ENCODE results near the gene A4GNT. TPM values are rescaled to one million over a fixed set of nuclear protein-coding genes. Genes with fewer than 3 reads are reported as not detected.

Gene A4GNT
- total RNA-seq, 1 donor from 2014 or later, result not detected

GRCh38 chr3:138136201-138136600 lies 4.0 kb upstream of the A4GNT start:
- H3K4me3 ChIP-seq, result no peak overlapping the region
- H3K79me2 ChIP-seq (ENCODE audit: low read depth), result no peaks in the 10 kb centered on the region
- Mint-ChIP-seq H3K4me3 (no peak overlapping the region), H3K36me3 (no peaks in the 10 kb centered on the region), H3K9me3 (no peaks in the 10 kb centered on the region), H3K27me3 (ENCODE audit: insufficient read depth, low read depth) (no peaks in the 10 kb centered on the region), H3K27ac (no peak overlapping the region), H3K4me1 (no peaks in the 10 kb centered on the region)
- no peak overlapping the region for H3K27ac ChIP-seq
- DNase-seq (ENCODE audit: low spot score), result no peak
- no peaks in the 10 kb centered on the region for H3K4me1 ChIP-seq
- no peak for TF ChIP-seq EZH2phosphoT487 (IDR thresholded peaks at IDR 0.05)
- TF ChIP-seq EZH2 (IDR thresholded peaks at IDR 0.05), result no peak
- no peak for TF ChIP-seq CTCF (IDR thresholded peaks at IDR 0.05)
- no peak overlapping the region for H3K4me2 ChIP-seq
- H3K36me3 ChIP-seq, result no peaks in the 10 kb centered on the region
- no peaks in the 10 kb centered on the region for H3F3A ChIP-seq (ENCODE audit: low read depth)
- no peaks in the 10 kb centered on the region for H3K27me3 ChIP-seq
- H4K20me1 ChIP-seq (ENCODE audit: low read depth), result no peaks in the 10 kb centered on the region
- no peak overlapping the region for H3K9ac ChIP-seq
- no peak overlapping the region for H2AFZ ChIP-seq (replicated peaks)
- no peaks in the 10 kb centered on the region for H3K9me3 ChIP-seq (ENCODE audit: low read depth)

- no peak overlapping the region for H3K4me3 ChIP-seq
- H4K20me1 ChIP-seq (ENCODE audit: low read depth), result no peaks in the 10 kb centered on the region
- no peak overlapping the region for H2AFZ ChIP-seq (replicated peaks)
- Mint-ChIP-seq H3K4me3 (no peak overlapping the region), H3K36me3 (no peaks in the 10 kb centered on the region), H3K9me3 (no peaks in the 10 kb centered on the region), H3K27ac (no peak overlapping the region), H3K4me1 (no peaks in the 10 kb centered on the region), H3K27me3 (ENCODE audit: insufficient read depth, low read depth) (no peaks in the 10 kb centered on the region)
- no peaks in the 10 kb centered on the region for H3K36me3 ChIP-seq
- TF ChIP-seq CTCF (IDR thresholded peaks at IDR 0.05) (no peak), EZH2phosphoT487 (IDR thresholded peaks at IDR 0.05) (no peak), EZH2 (IDR thresholded peaks at IDR 0.05) (no peak)
- no peaks in the 10 kb centered on the region for H3K79me2 ChIP-seq (ENCODE audit: low read depth)
- no peak overlapping the region for H3K9ac ChIP-seq
- no peak overlapping the region for H3K27ac ChIP-seq
- no peak for DNase-seq (ENCODE audit: low spot score)
- no peaks in the 10 kb centered on the region for H3K9me3 ChIP-seq (ENCODE audit: low read depth)
- no peaks in the 10 kb centered on the region for H3F3A ChIP-seq (ENCODE audit: low read depth)
- no peaks in the 10 kb centered on the region for H3K4me1 ChIP-seq
- H3K27me3 ChIP-seq, result no peaks in the 10 kb centered on the region
- H3K4me2 ChIP-seq, result no peak overlapping the region
These were observed 3.6 kb upstream of the A4GNT start for GRCh38 chr3:138135833-138136194.

GRCh38 chr3:138135146-138135832 lies 3.1 kb upstream of the A4GNT start:
- no peaks in the 10 kb centered on the region for H3K27me3 Mint-ChIP-seq (ENCODE audit: insufficient read depth, low read depth)
- H3K36me3 Mint-ChIP-seq, result no peaks in the 10 kb centered on the region
- TF ChIP-seq EZH2 (IDR thresholded peaks at IDR 0.05), result no peak
- no peak for TF ChIP-seq EZH2phosphoT487 (IDR thresholded peaks at IDR 0.05)
- TF ChIP-seq CTCF (IDR thresholded peaks at IDR 0.05), result no peak
- Histone ChIP-seq H3K9ac (no peak overlapping the region), H3K36me3 (no peaks in the 10 kb centered on the region), H3K27me3 (no peaks in the 10 kb centered on the region), H3K79me2 (ENCODE audit: low read depth) (no peaks in the 10 kb centered on the region), H3K27ac (no peak overlapping the region), H3K4me3 (no peak overlapping the region), H3K4me1 (no peaks in the 10 kb centered on the region), H3K9me3 (ENCODE audit: low read depth) (no peaks in the 10 kb centered on the region), H4K20me1 (ENCODE audit: low read depth) (no peaks in the 10 kb centered on the region), H3K4me2 (no peak overlapping the region), H2AFZ (replicated peaks) (no peak overlapping the region), H3F3A (ENCODE audit: low read depth) (no peaks in the 10 kb centered on the region)
- H3K4me3 Mint-ChIP-seq, result no peak overlapping the region
- H3K27ac Mint-ChIP-seq, result no peak overlapping the region
- no peaks in the 10 kb centered on the region for H3K4me1 Mint-ChIP-seq
- DNase-seq (ENCODE audit: low spot score), result no peak
- no peaks in the 10 kb centered on the region for H3K9me3 Mint-ChIP-seq

Data from neural progenitor cell (in vitro differentiated cells).